ENCODE measurements around the gene GUCY1A2. TPM values are rescaled to one million over a fixed set of nuclear protein-coding genes. Genes with fewer than 3 reads are reported as not detected.

The GUCY1A2 gene
- total and polyA plus RNA-seq, 2 donors: 0.14 to 0.94 TPM

- Histone ChIP-seq H3K27me3 (ENCODE audit: control insufficient read depth in 2 of 2, insufficient read depth in 1 of 2, low read length in 1 of 2) (no peaks in the 10 kb centered on the region), H3K4me3 (ENCODE audit: low read length in 2 of 2) (no peak overlapping the region), H3K9me3 (ENCODE audit: control insufficient read depth in 2 of 2, insufficient read depth in 1 of 2, low read length in 1 of 2) (peaks cover 2 to 3% of the 10 kb centered on the region in 2 donors), H3K27ac (ENCODE audit: low read depth in 1 of 2, low read length in 1 of 2) (no peak overlapping the region), H3K4me1 (ENCODE audit: control insufficient read depth in 2 of 2, insufficient read depth in 2 of 2, low read length in 2 of 2) (no peaks in the 10 kb centered on the region), H3K36me3 (ENCODE audit: control insufficient read depth in 2 of 2, insufficient read depth in 2 of 2, low read length in 1 of 2) (no peaks in the 10 kb centered on the region)
- no peak for DNase-seq (ENCODE audit: low read depth in 6 of 9, low spot score in 9 of 9)
- 9% methylated on average over 1 of the region's 1 CpG for WGBS
These were observed 57.2 kb downstream of the GUCY1A2 start for GRCh38 chr11:106961048-106961447.

GRCh38 chr11:106959800-106960199 lies 58.5 kb downstream of the GUCY1A2 start:
- Histone ChIP-seq H3K4me1 (ENCODE audit: control insufficient read depth in 2 of 2, insufficient read depth in 2 of 2, low read length in 2 of 2) (no peaks in the 10 kb centered on the region), H3K4me3 (ENCODE audit: low read length in 2 of 2) (no peak overlapping the region), H3K36me3 (ENCODE audit: control insufficient read depth in 2 of 2, insufficient read depth in 2 of 2, low read length in 1 of 2) (no peaks in the 10 kb centered on the region), H3K9me3 (ENCODE audit: control insufficient read depth in 2 of 2, insufficient read depth in 1 of 2, low read length in 1 of 2) (peaks cover 2 to 3% of the 10 kb centered on the region in 2 donors), H3K27me3 (ENCODE audit: control insufficient read depth in 2 of 2, insufficient read depth in 1 of 2, low read length in 1 of 2) (no peaks in the 10 kb centered on the region), H3K27ac (ENCODE audit: low read depth in 1 of 2, low read length in 1 of 2) (no peak overlapping the region)
- DNase-seq (ENCODE audit: low read depth in 6 of 9, low spot score in 9 of 9): no peak
- WGBS: 93% methylated on average over 1 of the region's 1 CpG

- Histone ChIP-seq H3K4me1 (ENCODE audit: control insufficient read depth in 2 of 2, insufficient read depth in 2 of 2, low read length in 2 of 2) (no peaks in the 10 kb centered on the region), H3K27ac (ENCODE audit: low read depth in 1 of 2, low read length in 1 of 2) (no peak overlapping the region), H3K36me3 (ENCODE audit: control insufficient read depth in 2 of 2, insufficient read depth in 2 of 2, low read length in 1 of 2) (no peaks in the 10 kb centered on the region), H3K27me3 (ENCODE audit: control insufficient read depth in 2 of 2, insufficient read depth in 1 of 2, low read length in 1 of 2) (no peaks in the 10 kb centered on the region), H3K9me3 (ENCODE audit: control insufficient read depth in 2 of 2, insufficient read depth in 1 of 2, low read length in 1 of 2) (peaks cover 2 to 3% of the 10 kb centered on the region in 2 donors), H3K4me3 (ENCODE audit: low read length in 2 of 2) (no peak overlapping the region)
- DNase-seq (ENCODE audit: low read depth in 6 of 9, low spot score in 9 of 9): no peak
- 93% methylated on average over 3 of the region's 3 CpGs for WGBS
These were observed 58.9 kb downstream of the GUCY1A2 start for GRCh38 chr11:106959386-106959785.

- DNase-seq (ENCODE audit: low read depth in 6 of 9, low spot score in 9 of 9): no peak
- no peak overlapping the region for H3K27ac ChIP-seq (ENCODE audit: low read depth in 1 of 2, low read length in 1 of 2)
- peaks cover 2 to 3% of the 10 kb centered on the region in 2 donors for H3K9me3 ChIP-seq (ENCODE audit: control insufficient read depth in 2 of 2, insufficient read depth in 1 of 2, low read length in 1 of 2)
- WGBS: 62% methylated on average over 7 of the region's 7 CpGs
- no peak overlapping the region for H3K4me3 ChIP-seq (ENCODE audit: low read length in 2 of 2)
- H3K27me3 ChIP-seq (ENCODE audit: control insufficient read depth in 2 of 2, insufficient read depth in 1 of 2, low read length in 1 of 2): no peaks in the 10 kb centered on the region
- H3K4me1 ChIP-seq (ENCODE audit: control insufficient read depth in 2 of 2, insufficient read depth in 2 of 2, low read length in 2 of 2): no peaks in the 10 kb centered on the region
- H3K36me3 ChIP-seq (ENCODE audit: control insufficient read depth in 2 of 2, insufficient read depth in 2 of 2, low read length in 1 of 2): no peaks in the 10 kb centered on the region
These were observed 59.6 kb downstream of the GUCY1A2 start for GRCh38 chr11:106958517-106959248.

GRCh38 chr11:106957030-106957482 lies 61.2 kb downstream of the GUCY1A2 start:
- Histone ChIP-seq H3K9me3 (ENCODE audit: control insufficient read depth in 2 of 2, insufficient read depth in 1 of 2, low read length in 1 of 2) (peaks cover 2 to 3% of the 10 kb centered on the region in 2 donors), H3K27me3 (ENCODE audit: control insufficient read depth in 2 of 2, insufficient read depth in 1 of 2, low read length in 1 of 2) (no peaks in the 10 kb centered on the region), H3K36me3 (ENCODE audit: control insufficient read depth in 2 of 2, insufficient read depth in 2 of 2, low read length in 1 of 2) (no peaks in the 10 kb centered on the region), H3K27ac (ENCODE audit: low read depth in 1 of 2, low read length in 1 of 2) (no peak overlapping the region), H3K4me3 (ENCODE audit: low read length in 2 of 2) (no peak overlapping the region), H3K4me1 (ENCODE audit: control insufficient read depth in 2 of 2, insufficient read depth in 2 of 2, low read length in 2 of 2) (no peaks in the 10 kb centered on the region)
- DNase-seq (ENCODE audit: low read depth in 6 of 9, low spot score in 9 of 9): no peak
- 91% methylated on average over 5 of the region's 5 CpGs for WGBS

GRCh38 chr11:106950067-106950491 lies 68.2 kb downstream of the GUCY1A2 start:
- H3K27ac ChIP-seq (ENCODE audit: low read depth in 1 of 2, low read length in 1 of 2): no peak overlapping the region
- no peak overlapping the region for H3K4me3 ChIP-seq (ENCODE audit: low read length in 2 of 2)
- DNase-seq (ENCODE audit: low read depth in 6 of 9, low spot score in 9 of 9): no peak
- no peaks in the 10 kb centered on the region for H3K27me3 ChIP-seq (ENCODE audit: control insufficient read depth in 2 of 2, insufficient read depth in 1 of 2, low read length in 1 of 2)
- H3K36me3 ChIP-seq (ENCODE audit: control insufficient read depth in 2 of 2, insufficient read depth in 2 of 2, low read length in 1 of 2): no peaks in the 10 kb centered on the region
- H3K4me1 ChIP-seq (ENCODE audit: control insufficient read depth in 2 of 2, insufficient read depth in 2 of 2, low read length in 2 of 2): no peaks in the 10 kb centered on the region
- no peaks in the 10 kb centered on the region for H3K9me3 ChIP-seq (ENCODE audit: control insufficient read depth in 2 of 2, insufficient read depth in 1 of 2, low read length in 1 of 2)

- Histone ChIP-seq H3K27ac (ENCODE audit: low read depth in 1 of 2, low read length in 1 of 2) (no peak overlapping the region), H3K4me1 (ENCODE audit: control insufficient read depth in 2 of 2, insufficient read depth in 2 of 2, low read length in 2 of 2) (no peaks in the 10 kb centered on the region), H3K36me3 (ENCODE audit: control insufficient read depth in 2 of 2, insufficient read depth in 2 of 2, low read length in 1 of 2) (no peaks in the 10 kb centered on the region), H3K27me3 (ENCODE audit: control insufficient read depth in 2 of 2, insufficient read depth in 1 of 2, low read length in 1 of 2) (no peaks in the 10 kb centered on the region), H3K9me3 (ENCODE audit: control insufficient read depth in 2 of 2, insufficient read depth in 1 of 2, low read length in 1 of 2) (no peaks in the 10 kb centered on the region), H3K4me3 (ENCODE audit: low read length in 2 of 2) (no peak overlapping the region)
- 96% methylated on average over 3 of the region's 3 CpGs for WGBS
- no peak for DNase-seq (ENCODE audit: low read depth in 6 of 9, low spot score in 9 of 9)
These were observed 75.2 kb downstream of the GUCY1A2 start for GRCh38 chr11:106943089-106943488.

- Histone ChIP-seq H3K27me3 (ENCODE audit: control insufficient read depth in 2 of 2, insufficient read depth in 1 of 2, low read length in 1 of 2) (no peaks in the 10 kb centered on the region), H3K27ac (ENCODE audit: low read depth in 1 of 2, low read length in 1 of 2) (no peak overlapping the region), H3K4me3 (ENCODE audit: low read length in 2 of 2) (no peak overlapping the region), H3K4me1 (ENCODE audit: control insufficient read depth in 2 of 2, insufficient read depth in 2 of 2, low read length in 2 of 2) (no peaks in the 10 kb centered on the region), H3K36me3 (ENCODE audit: control insufficient read depth in 2 of 2, insufficient read depth in 2 of 2, low read length in 1 of 2) (no peaks in the 10 kb centered on the region), H3K9me3 (ENCODE audit: control insufficient read depth in 2 of 2, insufficient read depth in 1 of 2, low read length in 1 of 2) (no peaks in the 10 kb centered on the region)
- 85% methylated on average over 2 of the region's 2 CpGs for WGBS
- DNase-seq (ENCODE audit: low read depth in 6 of 9, low spot score in 9 of 9): no peak
These were observed 79.1 kb downstream of the GUCY1A2 start for GRCh38 chr11:106939157-106939556.

- H3K4me3 ChIP-seq (ENCODE audit: low read length in 2 of 2): no peak overlapping the region
- no peak for DNase-seq (ENCODE audit: low read depth in 6 of 9, low spot score in 9 of 9)
- H3K9me3 ChIP-seq (ENCODE audit: control insufficient read depth in 2 of 2, insufficient read depth in 1 of 2, low read length in 1 of 2): no peaks in the 10 kb centered on the region
- no peak overlapping the region for H3K27ac ChIP-seq (ENCODE audit: low read depth in 1 of 2, low read length in 1 of 2)
- WGBS: 95% methylated on average over 1 of the region's 1 CpG
- H3K27me3 ChIP-seq (ENCODE audit: control insufficient read depth in 2 of 2, insufficient read depth in 1 of 2, low read length in 1 of 2): no peaks in the 10 kb centered on the region
- H3K4me1 ChIP-seq (ENCODE audit: control insufficient read depth in 2 of 2, insufficient read depth in 2 of 2, low read length in 2 of 2): no peaks in the 10 kb centered on the region
- H3K36me3 ChIP-seq (ENCODE audit: control insufficient read depth in 2 of 2, insufficient read depth in 2 of 2, low read length in 1 of 2): no peaks in the 10 kb centered on the region
These were observed 81.2 kb downstream of the GUCY1A2 start for GRCh38 chr11:106937111-106937510.

Data from thymus (tissue), 11 donors.